GM23248 (cell line): ENCODE data around the gene AOC2. TPM values are rescaled to one million over a fixed set of nuclear protein-coding genes. Genes with fewer than 3 reads are reported as not detected.

Source experiments
- DNase-seq: peaks from one replicate; pipeline ENCODE4 v3.0.0-alpha.2; 2015
- H2AFZ ChIP-seq: fragments of 200-600 bp; sonication (generic); 2 replicates; pipeline ENCODE4 v1.6.1; 2016; ENCODE audit warnings: antibody characterized with exemption
- H3F3A ChIP-seq: fragments of 200-600 bp; sonication (generic); 2 replicates; pipeline ENCODE4 v1.6.1; 2016; ENCODE audit warnings: mild to moderate bottlenecking, antibody characterized with exemption, mixed run types; ENCODE audit not compliant: insufficient read depth
- H3K27ac ChIP-seq: fragments of 200-600 bp; sonication (generic); 2 replicates; pipeline ENCODE4 v1.5.1; 2016; ENCODE audit warnings: mild to moderate bottlenecking
- H3K27me3 ChIP-seq: fragments of 200-600 bp; sonication (generic); replicated peaks from 2 replicates; pipeline ENCODE4 v1.6.1; 2016; ENCODE audit warnings: mild to moderate bottlenecking; ENCODE audit not compliant: insufficient read depth
- H3K36me3 ChIP-seq: fragments of 200-600 bp; sonication (generic); 2 replicates; pipeline ENCODE4 v1.6.1; 2016; ENCODE audit warnings: low read depth, mild to moderate bottlenecking
- H3K4me1 ChIP-seq: fragments of 200-600 bp; sonication (generic); 2 replicates; pipeline ENCODE4 v1.6.1; 2016; ENCODE audit warnings: mild to moderate bottlenecking; ENCODE audit not compliant: insufficient read depth
- H3K4me2 ChIP-seq: fragments of 200-600 bp; sonication (generic); one replicate; pipeline ENCODE4 v1.6.1; 2016; ENCODE audit warnings: mild to moderate bottlenecking; ENCODE audit not compliant: unreplicated experiment
- H3K4me3 ChIP-seq: fragments of 200-600 bp; sonication (generic); 2 replicates; pipeline ENCODE4 v1.5.1; 2016; ENCODE audit warnings: mild to moderate bottlenecking
- H3K79me2 ChIP-seq: fragments of 200-600 bp; sonication (generic); 2 replicates; pipeline ENCODE4 v1.6.1; 2016; ENCODE audit warnings: mild to moderate bottlenecking; ENCODE audit not compliant: insufficient read depth
- H3K9ac ChIP-seq: fragments of 200-600 bp; sonication (generic); 2 replicates; pipeline ENCODE4 v1.6.1; 2016; ENCODE audit warnings: mild to moderate bottlenecking
- H3K9me2 ChIP-seq: fragments of 200-600 bp; sonication (generic); 2 replicates; pipeline ENCODE4 v1.6.1; 2016; ENCODE audit warnings: mixed run types, mild to moderate bottlenecking, moderate library complexity; ENCODE audit not compliant: insufficient read depth
- H3K9me3 ChIP-seq: fragments of 200-600 bp; sonication (generic); one replicate; pipeline ENCODE4 v1.6.1; 2017; ENCODE audit warnings: low read depth
- H4K20me1 ChIP-seq: fragments of 200-600 bp; sonication (generic); 2 replicates; pipeline ENCODE4 v1.6.0; 2016; ENCODE audit not compliant: insufficient read depth
- EZH2 ChIP-seq: fragments of 200-600 bp; sonication (generic); IDR thresholded peaks from 2 replicates; pipeline ENCODE4 v1.6.1; 2018; ENCODE audit warnings: antibody characterized with exemption, mild to moderate bottlenecking; ENCODE audit not compliant: insufficient read depth, poor library complexity, severe bottlenecking
- EZH2phosphoT487 ChIP-seq: fragments of 200-600 bp; sonication (generic); IDR thresholded peaks from 2 replicates; pipeline ENCODE4 v1.6.1; 2018; ENCODE audit warnings: antibody characterized with exemption, moderate library complexity, mild to moderate bottlenecking, low read depth; ENCODE audit not compliant: insufficient read depth
- WGBS, 2 experiments: methylation state at CpG; one replicate each; pipeline ENCODE4 v1.1.6; 2015 to 2017; ENCODE audit warnings: low lambda C conversion rate in 2 of 2, low coverage in 1 of 2; ENCODE audit errors: missing lambda C conversion rate in 2 of 2; 5-methylcytosine and 5-hydroxymethylcytosine counted together
- in situ Hi-C: fragments of 300-500 bp; cut with MboI; formaldehyde crosslinking; loops from 2 replicates; pipeline ENCODE4 v1.15.0; 2020
- polyA plus RNA-seq: library from polyadenylated mRNA; unstranded; fragments of >200 nt; fragmentation: Nextera tagmentation; extraction: Ambion mirVana; gene quantifications from 2 replicates; pipeline ENCODE4 v1.2.1, GENCODE V29; 2016
- total RNA-seq: library from RNA; depleted of rRNA; stranded (reverse); fragments of >200 nt; shearing (Covaris generic); gene quantifications from 2 replicates; pipeline ENCODE4 v1.2.3, GENCODE V29; 2014

Gene AOC2
- total and polyA plus RNA-seq, 2 experiments from 2014 or later: 0.09 to 0.22 TPM

DNA sequence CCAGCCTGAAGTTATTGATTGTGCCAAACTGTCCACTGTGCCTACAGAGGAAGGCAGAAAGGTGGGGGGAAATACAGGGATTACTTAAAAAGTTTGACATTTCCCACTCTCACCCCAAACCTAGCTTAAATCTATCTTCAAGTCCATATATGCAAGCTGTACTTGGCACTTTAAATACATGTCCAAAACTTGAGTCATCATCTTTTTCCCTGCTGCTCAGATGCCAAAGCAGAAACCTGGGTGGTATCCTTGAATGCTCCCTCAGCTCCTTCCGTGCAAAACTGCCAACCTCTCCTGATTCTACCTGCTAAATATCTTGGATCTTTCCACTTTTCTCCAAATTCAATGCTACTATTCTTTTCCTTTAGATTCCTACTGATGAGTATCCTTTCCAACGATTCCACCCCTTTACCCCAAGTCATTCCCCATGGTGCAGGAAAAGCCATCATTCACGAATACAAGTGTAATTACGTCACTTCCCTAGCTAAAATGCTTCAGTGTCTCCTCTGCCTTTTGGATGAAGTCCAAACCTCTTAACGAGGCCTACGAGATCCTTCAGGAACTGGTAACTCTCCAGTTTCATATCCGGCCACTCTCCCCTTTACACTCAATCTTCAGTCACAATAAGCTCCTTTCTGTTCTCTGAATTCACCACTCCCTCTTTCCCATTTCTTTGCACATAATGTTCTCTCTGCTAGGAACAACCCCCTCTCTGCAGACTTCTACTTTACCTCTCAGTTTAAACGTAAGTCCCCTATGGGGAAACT, 29.6 kb upstream of the AOC2 start:
- Histone ChIP-seq H3K9me2 (no peaks in the 10 kb centered on the region), H3K4me1 (peaks cover 33% of the 10 kb centered on the region), H3K4me2 (peak overlapping the region; percentile 58), H3K9me3 (no peaks in the 10 kb centered on the region), H3K79me2 (peaks cover 11% of the 10 kb centered on the region), H3K9ac (no peak overlapping the region), H3K27ac (peak overlapping the region; percentile 55), H3K27me3 (no peaks in the 10 kb centered on the region), H2AFZ (no peak overlapping the region), H3F3A (peaks cover 71% of the 10 kb centered on the region), H3K36me3 (peaks cover 72% of the 10 kb centered on the region), H4K20me1 (no peaks in the 10 kb centered on the region), H3K4me3 (no peak overlapping the region)
- 52% methylated on average over 8 of the region's 8 CpGs for WGBS, 2 experiments
- in situ Hi-C loops: no loop called here
- TF ChIP-seq EZH2phosphoT487 (no peak), EZH2 (no peak)
- peak; percentile 93 for DNase-seq

DNA sequence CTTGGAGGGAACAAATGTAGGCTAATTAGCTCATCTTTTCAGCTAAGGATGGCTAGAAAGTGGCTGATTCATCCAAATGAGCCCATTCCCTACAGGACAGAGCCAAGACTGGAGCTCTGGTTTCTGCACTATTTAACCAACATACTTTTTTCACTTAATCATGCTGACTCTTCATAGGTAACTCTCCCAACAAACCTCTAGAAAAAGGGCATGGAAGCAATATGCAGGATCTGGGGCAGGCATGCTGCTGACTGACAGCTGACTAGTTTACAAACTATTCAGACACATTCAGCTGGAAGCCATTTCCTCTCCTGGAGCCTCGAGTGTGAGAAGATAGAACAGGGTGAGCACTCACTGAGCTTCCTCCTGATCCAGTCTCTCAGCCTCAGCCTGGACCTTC, 26.5 kb upstream of the AOC2 start:
- H3K4me2 ChIP-seq: peak overlapping the region; percentile 30
- TF ChIP-seq EZH2 (no peak), EZH2phosphoT487 (no peak)
- DNase-seq: peak; percentile 51
- H3K9me3 ChIP-seq: no peaks in the 10 kb centered on the region
- 0 to 9% methylated on average over 1 of the region's 1 CpG for WGBS, 2 experiments
- peaks cover 41% of the 10 kb centered on the region for H3K79me2 ChIP-seq
- H3K36me3 ChIP-seq: peaks cover 67% of the 10 kb centered on the region
- peaks cover 65% of the 10 kb centered on the region for H3F3A ChIP-seq
- no peaks in the 10 kb centered on the region for H4K20me1 ChIP-seq
- H3K9ac ChIP-seq: peak overlapping the region; percentile 32; the same call in 1 of the 2 replicates
- H3K4me3 ChIP-seq: no peak overlapping the region
- no peaks in the 10 kb centered on the region for H3K9me2 ChIP-seq
- H3K27me3 ChIP-seq: no peaks in the 10 kb centered on the region
- in situ Hi-C loops: no loop called here
- H3K27ac ChIP-seq: peak overlapping the region; percentile 65
- H2AFZ ChIP-seq: no peak overlapping the region
- H3K4me1 ChIP-seq: peaks cover 39% of the 10 kb centered on the region

DNA sequence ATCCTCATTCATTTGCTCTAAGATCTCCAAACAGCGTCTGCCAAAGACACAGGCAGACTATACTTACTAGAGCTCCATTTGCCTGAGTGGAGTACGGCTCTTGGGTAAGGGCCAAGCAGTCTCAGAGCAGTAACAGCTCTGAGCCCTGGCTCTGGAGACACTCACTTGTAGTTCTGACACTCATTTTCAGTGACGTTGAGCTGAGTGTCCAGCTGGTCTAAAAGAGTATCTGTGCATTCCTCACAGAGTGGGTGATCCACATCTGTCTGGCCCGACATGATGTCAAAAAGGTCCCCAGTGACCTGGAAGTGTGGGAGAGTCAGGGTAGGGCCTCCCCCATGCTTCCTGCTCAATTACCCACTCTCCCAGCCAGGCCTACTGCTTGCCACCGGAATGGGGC, 26.0 kb upstream of the AOC2 start:
- Histone ChIP-seq H3K36me3 (peaks cover 62% of the 10 kb centered on the region), H2AFZ (no peak overlapping the region), H3K9ac (peak overlapping the region; percentile 32; the same call in 1 of the 2 replicates), H3F3A (peaks cover 65% of the 10 kb centered on the region), H3K27ac (peak overlapping the region; percentile 65), H3K4me3 (no peak overlapping the region), H4K20me1 (no peaks in the 10 kb centered on the region), H3K9me3 (no peaks in the 10 kb centered on the region), H3K79me2 (peaks cover 46% of the 10 kb centered on the region), H3K4me2 (peak overlapping the region; percentile 30), H3K9me2 (no peaks in the 10 kb centered on the region), H3K27me3 (no peaks in the 10 kb centered on the region), H3K4me1 (peaks cover 45% of the 10 kb centered on the region)
- WGBS, 2 experiments: 86 to 87% methylated on average over 5 of the region's 5 CpGs
- TF ChIP-seq EZH2phosphoT487: no peak
- TF ChIP-seq EZH2: no peak
- in situ Hi-C loops: no loop called here
- peak; percentile 32 for DNase-seq

DNA sequence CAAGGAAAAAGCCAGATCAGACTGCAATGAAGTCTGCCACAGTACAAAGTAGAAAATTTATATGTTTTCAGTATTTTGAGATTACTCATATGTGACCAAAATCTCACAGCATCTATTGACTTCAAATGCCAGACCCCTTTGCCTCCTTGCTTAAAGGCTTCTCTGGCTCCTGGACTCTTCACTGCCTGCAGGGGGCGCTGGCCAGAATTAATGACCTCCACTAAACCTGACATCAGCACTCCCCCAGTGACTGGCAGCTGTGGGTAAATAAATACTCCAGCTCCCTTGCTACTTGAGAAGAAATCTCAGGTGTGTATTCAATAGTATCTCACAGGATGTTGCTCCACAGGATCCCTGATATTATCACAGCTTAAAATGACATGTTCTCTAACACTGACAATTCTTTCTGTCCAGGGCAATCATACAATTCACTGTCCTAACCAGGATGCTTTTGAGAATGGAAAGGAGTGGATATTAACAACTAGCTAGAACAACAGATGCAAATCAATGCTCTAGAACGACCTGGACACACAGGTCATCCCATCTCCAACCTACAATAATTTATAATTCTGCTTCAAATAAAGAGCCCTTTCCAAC, 24.3 kb upstream of the AOC2 start:
- no peak overlapping the region for H3K27ac ChIP-seq
- no peak overlapping the region for H3K4me2 ChIP-seq
- peak; percentile 82 for DNase-seq
- H3K9me2 ChIP-seq: no peaks in the 10 kb centered on the region
- no peak overlapping the region for H3K9ac ChIP-seq
- H3F3A ChIP-seq: peaks cover 51% of the 10 kb centered on the region
- no peak overlapping the region for H3K4me3 ChIP-seq
- peaks cover 53% of the 10 kb centered on the region for H3K79me2 ChIP-seq
- H4K20me1 ChIP-seq: no peaks in the 10 kb centered on the region
- TF ChIP-seq EZH2phosphoT487 (no peak), EZH2 (no peak)
- no peak overlapping the region for H2AFZ ChIP-seq
- 3 to 5% methylated on average over 2 of the region's 2 CpGs for WGBS, 2 experiments
- H3K9me3 ChIP-seq: no peaks in the 10 kb centered on the region
- peaks cover 53% of the 10 kb centered on the region for H3K36me3 ChIP-seq
- no peaks in the 10 kb centered on the region for H3K27me3 ChIP-seq
- in situ Hi-C loops: no loop called here
- H3K4me1 ChIP-seq: peaks cover 32% of the 10 kb centered on the region
